GM19455 (cell line): ENCODE data around the gene PCSK4.
A peak's percentile ranks its signal among the peaks of the same experiment; 100 is the strongest.
"Not testable (repeated sequence)": the region's sequence is repeated elsewhere in the genome, so short reads cannot be mapped to it uniquely, and the experiment has no call there.

ENCODE experiments used
- ATAC-seq: cut with Tn5 transposase; IDR thresholded peaks from one replicate; pipeline ENCODE4 v1.9.1; 2021; ENCODE audit not compliant: unreplicated experiment

Gene PCSK4

DNA sequence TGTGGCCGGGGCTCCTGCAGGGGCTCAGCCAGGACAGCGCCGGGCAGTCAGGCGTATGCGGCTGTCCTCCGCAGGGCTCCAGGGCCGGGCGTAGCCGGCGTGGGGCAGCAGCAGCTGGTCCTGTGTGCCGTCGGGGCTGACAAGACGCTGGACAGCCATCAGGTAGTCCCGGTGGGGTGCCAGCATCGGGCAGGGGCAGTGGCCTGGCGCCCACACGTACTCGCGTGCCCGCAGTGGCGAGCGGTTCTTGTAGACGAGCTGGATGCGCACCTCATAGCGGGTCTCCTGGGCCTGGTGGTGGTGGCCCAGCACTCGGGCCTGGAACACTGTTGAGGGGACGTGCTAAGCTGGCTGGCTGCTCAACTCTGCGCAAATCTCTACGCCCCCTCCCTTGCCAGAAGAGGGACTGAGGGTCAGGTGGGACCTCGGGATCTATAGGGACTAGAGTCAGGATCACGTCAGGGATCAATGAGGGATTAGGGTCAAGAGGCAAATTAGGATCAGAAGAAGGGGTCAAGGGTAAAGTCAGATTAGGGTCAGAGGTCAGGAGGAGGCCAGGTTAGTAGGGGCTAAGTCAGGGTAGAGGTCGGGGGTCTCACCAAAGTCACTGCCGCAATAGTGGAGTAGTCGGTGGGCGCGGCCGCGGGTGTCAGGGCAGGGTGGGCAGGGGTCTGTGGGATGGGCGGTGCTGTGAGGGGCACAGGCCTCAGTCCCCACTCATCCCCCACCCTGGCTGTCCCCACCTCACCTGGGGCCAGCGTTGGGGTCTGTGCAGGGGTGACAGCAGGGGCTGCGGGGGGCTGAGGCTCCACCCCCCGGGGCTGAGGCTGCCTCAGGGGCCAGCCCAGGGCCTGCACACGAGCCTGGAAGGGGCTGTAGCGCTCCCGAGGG lies 16.1 kb upstream of the PCSK4 start:
- no peak for ATAC-seq

DNA sequence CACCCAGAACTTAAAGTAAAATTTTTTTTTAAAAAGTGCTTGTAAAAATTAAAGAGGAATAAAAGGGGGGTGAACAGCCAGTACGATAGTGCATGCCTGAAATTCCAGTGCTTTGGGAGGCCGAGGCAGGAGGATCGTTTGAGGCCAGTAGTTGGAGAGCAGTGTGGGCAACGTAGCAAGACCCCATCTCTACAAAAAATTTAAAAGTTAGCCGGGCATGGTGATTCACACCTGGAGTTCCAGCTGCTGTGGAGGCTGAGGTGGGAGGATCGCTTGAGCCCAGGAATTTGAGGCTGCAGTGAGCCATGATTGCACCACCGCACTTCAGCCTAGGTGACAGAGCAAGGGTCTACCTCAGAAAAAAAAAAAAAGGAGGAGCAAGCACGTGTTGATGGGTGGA lies 14.9 kb upstream of the PCSK4 start:
- no peak for ATAC-seq

DNA sequence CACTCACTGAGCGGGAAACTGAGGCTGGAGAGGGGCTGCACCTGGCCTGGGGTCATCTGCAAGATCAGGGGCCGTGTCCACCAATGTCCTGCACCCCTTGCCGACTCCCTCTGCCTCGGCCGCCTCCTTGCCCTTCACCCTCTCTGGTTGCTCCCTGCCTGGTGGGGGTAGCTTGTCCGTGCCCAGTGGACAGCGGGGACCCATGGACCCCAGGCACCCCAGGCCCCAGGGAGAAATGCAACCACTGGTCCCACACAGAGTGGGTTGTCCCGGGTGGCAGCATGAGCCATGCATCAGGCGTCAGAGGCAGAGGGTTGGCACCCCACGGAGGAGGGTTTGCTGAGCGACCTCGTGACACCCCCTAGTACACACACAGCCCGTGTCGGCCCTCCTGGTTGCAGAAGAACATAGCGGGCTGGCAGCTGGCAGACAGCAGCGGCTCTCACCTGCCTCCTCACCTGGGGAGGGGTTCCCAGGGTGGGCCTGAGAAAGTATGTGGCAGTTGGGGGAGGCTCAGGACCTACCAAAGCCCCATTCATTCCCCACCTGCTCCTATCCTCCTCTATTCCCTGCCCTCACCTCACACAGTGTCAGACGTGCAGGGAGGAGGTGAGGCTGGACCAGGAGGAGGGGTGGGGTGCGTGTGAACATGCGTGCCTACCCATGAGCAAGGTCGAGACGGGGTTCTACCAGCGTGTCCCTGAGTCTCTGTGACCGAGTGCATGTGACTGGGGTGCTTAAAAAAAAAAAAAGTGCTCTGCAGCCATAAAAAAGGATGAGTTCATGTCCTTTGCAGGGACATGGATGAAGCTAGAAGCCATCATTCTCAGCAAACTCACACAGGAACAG lies 14.0 kb upstream of the PCSK4 start:
- no peak for ATAC-seq

DNA sequence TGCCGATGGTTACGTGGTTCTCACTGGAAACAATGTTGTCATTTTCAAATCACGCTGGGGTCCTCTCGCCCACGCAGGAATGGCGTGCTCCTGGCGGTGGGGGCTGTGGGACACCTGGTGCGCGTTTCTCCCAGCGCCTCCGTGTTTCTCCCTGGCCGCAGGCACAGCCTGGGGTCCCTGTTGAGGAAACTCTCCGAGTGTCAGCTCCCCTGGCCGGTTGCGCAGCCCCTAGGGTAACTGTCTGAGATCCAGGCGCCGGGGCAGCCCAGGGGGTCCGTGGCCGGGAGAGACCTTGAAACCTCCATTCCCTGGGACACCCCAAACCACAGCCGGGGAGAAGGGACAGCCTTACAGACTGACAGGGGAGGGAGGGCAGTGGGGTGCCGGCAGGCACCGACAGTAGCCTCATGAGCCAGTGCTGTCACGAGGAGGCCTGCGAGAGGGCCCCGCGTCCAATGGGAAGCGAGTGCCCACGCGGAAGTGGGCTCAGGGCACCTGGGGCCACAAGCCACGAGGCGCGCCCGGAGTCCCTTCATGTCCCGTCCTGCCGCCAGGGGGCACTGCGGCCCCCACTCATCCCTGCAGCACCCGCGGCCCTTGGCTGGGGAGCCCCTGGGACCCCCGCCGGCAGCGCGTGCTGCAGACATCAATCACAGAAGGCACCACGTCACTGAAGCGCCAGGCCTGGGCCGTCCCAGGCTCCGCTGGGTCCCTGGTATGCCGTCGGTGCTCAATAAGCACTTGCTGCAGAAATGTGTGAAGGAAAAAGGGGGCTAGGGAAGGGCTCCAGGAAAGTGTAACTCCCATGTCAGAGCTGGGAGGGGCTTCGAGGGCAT lies 13.2 kb upstream of the PCSK4 start:
- ATAC-seq: no peak

DNA sequence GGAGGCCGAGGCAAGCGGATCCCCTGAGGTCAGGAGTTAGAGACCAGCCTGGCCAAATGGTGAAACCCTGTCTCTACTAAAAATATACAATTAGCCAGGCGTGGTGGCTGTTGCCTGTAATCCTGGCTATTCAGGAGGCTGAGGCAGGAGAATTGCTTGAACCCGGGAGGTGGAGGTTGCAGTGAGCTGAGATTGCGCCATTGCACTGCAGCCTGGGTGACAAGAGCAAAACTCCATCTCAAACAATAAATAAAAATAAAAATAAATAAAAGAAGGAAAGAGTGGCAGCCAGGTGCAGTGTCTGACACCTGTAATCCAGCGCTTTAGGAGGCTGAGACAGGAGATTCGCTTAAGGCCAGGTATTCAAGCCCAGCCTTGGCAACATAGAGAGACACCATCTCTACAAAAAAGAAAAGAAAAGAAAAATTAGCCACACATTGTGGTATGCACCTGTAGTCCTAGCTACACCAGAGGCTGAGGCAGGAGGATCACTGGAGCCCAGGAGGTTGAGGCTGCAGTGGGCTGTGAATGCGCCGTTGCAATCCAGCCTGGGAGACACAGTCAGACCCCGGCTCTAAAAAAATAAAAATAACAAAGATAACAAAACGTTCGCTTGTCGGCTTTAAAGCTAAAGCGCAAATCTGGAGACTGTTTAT lies 12.4 kb upstream of the PCSK4 start:
- no peak for ATAC-seq

DNA sequence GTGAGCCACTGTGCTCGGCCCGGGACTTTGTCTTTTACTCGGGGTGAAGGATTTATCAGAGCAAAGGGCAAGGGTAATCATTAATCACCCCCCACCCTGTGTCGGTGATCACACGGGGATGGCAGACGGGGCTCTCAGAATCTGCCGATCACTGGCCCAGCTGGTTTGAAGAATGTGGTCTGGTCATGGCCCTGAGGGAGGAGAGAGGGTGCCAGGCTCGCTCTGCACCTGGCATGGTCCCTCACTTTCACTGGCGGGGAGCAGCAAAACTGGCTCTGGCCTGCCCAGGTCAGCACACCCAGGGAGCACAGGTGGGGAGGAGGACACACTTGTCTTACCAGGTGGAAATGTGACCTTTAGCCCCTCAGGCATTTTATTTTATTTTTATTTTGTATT lies 11.0 kb upstream of the PCSK4 start:
- no peak for ATAC-seq

DNA sequence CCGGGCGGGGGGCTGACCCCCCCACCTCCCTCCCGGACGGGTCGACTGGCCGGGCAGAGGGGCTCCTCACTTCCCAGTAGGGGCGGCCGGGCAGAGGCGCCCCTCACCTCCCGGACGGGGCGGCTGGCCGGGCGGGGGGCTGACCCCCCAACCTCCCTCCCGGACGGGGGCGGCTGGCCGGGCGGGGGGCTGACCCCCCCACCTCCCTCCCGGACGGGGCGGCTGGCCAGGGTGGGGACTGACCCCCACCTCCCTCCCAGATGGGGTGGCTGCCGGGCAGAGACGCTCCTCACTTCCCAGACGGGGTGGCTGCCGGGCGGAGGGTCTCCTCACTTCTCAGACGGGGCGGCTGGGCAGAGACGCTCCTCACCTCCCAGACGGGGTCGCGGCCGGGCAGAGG lies 9.1 kb upstream of the PCSK4 start:
- not testable (repeated sequence) for ATAC-seq

DNA sequence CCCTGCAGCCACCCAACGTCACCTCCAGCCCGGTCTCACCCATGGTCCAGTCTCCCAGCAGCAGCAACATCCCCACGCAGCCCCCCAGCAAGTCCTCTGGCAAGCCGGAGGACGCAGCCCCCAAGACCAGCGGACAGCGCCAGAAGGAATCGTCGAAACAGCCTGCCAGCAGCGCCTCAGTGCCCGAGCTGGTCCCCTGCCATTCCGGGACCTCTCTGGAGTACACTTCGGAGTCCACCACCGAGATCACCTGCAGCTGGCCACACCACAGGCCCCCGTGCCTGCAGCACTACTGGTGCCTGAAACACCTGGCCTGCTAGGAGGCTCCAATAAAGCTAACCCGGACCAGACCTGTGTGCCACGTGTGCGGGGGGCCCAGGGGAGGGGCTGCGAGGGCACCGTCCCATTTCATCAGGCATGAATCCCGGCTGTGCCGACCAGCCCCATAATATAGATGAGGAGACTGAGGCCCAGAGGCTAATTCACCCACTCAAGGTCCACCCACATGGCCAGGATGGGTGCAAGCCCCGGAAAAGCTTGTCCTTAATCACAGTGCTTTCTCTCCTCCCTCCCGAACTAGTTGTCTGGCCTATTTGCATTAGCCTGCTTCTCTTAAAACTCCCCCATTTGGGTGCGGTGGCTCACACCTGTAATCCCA lies 7.6 kb upstream of the PCSK4 start:
- no peak for ATAC-seq

DNA sequence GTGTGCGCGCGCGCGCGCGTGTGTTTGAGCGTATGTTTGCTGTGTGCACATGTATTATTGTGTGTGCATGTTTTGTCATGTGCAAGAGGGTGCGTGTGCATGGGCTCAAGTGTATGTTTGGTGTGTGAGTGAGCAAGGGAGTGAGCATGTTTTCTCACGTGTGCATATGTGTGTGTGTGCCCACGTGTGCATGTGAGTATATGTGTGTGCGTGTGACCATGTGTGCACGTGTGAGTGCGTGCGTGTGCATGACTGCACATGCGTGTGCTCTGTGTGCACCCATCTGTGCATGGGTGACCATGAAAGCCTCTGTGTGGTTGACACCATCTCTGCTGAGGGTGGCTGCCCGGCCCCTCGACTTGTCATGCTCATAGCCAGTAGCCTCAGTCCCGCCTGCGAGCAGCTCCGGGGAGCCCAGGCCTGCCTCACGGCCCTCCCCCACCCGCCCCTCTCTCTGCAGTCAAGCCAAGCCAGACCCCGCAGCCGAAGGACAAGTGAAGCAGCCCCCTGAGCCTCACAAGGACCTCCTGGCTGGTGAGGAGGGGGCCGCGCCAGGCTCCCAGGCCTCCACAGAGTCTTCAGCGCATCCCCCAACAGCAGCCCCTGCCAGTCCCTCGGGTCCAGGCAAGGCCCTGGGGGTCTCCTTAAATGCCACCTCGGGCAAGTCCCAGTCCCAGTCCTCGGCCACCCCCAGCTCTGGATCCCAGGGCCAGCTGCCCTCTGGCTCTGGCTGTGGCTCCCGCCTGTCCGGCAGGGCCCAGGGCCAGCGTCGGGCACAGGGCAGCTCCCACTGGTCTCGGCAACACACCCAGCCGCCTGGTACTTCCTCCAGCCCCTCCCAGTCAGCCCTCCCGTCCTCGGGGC lies 6.8 kb upstream of the PCSK4 start:
- no peak for ATAC-seq

DNA sequence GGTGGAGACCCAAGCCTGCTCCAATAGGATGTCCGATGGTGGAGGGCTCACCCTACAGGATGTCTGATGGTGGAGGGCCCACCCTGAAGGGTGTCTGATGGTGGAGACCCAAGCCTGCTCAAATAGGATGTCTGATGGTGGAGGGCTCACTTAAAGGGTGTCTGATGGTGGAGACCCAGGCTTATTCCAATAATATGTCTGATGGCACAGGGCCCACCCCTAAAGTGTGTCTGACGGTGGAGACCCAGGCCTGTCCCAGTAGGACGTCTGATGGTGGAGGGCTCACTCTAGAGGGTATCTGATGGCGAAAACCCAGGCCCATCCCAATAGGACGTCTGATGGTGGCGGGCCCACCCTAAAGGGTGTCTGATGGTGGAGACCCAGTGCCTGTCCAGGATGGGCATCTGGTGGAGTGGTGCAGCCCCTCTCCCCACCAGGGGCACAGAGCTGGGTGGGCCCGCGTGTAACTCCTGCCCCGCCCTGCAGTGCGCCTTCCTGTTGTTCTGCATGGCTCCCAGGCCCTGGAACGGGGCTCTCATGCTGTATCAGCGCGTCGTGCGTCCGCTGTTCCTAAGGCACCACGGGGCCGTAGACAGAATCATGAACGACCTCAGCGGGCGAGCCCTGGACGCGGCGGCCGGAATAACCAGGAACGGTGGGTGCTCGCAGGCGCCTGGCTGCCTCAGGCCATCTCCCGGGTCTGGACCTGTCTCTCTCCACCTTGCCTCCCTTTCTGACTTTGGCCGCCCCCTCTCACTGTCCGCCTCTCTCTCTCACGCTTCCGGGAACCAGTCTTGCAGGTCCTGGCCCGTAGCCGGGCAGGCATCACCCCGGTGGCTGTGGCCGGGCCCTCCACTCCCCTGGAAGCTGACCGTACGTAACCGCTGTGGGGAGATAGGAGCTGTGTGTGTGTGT lies 5.9 kb upstream of the PCSK4 start:
- ATAC-seq: no peak

DNA sequence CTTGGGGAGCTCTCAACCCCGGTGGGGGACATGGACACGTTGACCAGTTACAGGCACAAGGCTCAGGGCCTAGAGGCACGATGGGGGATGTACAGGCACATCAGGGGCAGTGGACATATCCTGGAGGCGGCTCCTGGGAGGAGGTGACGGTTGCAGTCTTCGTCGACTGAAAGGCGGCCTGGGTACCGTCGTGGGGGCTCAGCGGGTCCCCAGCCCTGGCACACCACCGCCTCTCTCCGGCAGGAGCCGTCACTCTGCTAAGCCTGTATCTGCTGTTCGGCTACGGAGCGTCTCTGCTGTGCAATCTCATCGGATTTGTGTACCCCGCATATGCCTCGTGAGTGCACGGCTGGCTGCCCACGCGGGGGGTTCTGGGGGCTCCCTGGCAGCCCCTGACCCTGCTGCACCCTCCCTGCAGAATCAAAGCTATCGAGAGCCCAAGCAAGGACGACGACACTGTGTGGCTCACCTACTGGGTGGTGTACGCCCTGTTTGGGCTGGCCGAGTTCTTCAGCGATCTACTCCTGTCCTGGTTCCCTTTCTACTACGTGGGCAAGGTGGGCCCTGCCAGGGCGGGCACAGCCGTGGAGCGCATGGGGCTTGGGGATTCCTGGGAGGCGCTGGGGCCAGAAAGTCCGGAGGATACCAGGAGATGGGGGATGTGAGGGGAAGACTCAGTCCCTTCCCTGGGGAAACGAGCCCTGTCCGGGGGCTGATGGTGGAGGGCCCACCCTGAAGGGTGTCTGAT lies 5.1 kb upstream of the PCSK4 start:
- ATAC-seq: no peak

DNA sequence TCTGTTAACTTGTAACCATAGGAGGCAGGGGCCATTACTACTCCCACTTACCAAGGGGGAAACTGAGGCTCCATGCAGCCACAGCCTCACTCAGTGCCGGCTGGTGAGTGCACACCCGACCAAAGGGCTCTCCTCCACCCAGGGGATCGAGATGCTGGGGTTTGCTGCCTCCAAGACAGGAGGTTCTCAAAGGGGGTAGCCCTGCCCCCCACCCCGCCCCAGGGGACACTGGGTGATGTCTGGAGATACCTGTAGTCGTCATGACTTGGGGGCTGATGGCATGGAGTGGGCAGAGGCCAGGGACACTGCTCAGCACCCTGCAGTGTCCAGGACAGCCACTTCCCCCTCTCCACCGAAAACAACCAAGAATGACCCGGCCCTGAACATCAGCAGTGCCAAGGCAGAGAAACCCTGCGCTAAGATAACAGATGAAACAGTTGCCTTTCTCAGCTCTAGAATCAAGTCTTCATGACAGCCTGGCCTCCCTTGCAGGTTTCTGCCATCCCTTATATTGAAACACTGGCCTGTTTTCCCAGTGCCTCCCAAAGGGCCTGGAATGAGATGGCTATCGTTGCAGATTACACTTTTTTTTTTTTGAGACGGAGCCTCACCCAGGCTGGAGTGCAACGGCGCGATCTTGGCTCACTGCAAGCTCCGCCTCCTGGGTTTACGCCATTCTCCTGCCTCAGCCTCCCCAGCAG lies 4.1 kb upstream of the PCSK4 start:
- ATAC-seq: no peak

DNA sequence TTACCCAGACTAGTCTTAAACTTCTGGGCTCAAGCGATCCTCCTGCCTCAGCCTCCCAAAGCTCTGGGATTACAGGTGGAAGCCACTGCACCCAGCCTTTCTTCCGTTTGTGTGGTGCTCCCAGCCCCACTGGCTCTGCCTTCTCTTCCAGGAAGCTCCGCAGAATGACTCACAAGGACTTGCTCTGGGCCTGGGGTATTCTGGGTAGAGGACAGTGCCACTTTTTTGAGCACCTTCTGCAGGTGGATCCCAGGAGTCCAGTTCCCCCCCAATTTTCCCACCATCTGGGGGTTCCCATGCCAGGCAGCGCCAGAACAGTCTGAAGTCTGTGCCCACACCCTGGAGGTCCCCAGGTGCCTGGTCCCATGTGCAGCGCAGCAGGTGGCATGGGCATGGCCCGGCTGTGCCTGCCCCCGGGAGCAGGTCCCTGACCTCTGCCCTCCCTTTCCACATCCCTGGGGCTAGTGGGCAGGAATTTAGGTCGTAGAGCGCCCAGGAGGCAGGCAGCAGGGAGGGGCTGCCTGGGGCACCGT lies 2.4 kb upstream of the PCSK4 start:
- no peak for ATAC-seq

DNA sequence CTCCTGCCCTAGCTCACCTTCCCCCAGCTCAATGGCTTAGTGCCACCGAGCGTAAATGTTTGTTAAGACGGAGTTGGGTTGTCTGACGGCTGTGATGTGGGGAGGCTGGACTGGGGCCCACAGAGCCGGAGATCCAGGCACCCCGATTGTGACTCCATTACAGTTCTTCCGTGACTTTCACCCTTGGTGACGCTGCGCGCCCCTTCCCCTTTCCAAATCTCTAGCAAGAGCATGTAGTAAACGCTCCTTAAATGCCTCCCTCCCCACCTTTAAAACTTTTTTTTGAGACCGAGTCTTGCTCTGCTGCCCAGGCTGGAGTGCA lies 1.7 kb upstream of the PCSK4 start:
- no peak for ATAC-seq

DNA sequence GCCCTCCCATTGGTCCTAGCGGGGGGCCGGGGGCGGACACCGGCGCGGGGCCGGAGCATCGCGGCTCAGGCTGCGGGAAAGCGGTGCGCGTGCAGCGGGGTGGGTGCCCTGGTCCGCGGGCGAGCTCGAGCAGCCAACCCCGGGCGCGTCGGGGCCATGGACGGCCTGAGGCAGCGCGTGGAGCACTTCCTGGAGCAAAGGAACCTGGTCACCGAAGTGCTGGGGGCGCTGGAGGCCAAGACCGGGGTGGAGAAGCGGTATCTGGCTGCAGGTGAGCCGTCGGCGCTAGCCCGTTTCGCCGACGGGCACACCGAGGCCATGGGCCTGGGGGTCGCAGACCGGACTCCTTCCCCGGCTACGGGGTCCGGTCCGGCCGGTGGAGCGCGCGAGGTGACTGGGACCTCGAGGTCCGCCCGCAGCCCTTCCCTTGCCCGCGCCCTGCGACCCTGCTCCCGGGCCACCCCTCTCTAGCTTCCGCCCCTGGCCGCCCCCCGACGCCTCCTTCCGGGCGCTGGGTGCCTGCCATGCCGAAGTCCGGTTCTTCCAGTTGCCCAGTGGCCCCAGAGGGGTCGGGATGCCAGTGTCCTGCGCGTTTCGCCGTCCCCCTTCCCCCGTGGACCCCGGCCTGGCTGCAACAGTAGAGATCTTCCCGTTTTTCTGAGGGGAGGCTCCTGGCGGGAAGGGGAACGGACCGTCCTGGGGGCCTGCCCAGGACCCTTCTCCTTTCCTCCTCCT lies 1.1 kb upstream of the PCSK4 start, which contains the start of gene REEP6:
REEP6 (plus strand) TSS at position 68 of the 735 bp plus-strand sequence; CDS start at position 157, 89 bp downstream.
- ATAC-seq: peak; percentile 3
